Endothelial cell of umbilical vein (primary cell): ENCODE data around the gene ANKIB1. TPM values are rescaled to one million over a fixed set of nuclear protein-coding genes. Genes with fewer than 3 reads are reported as not detected.

ENCODE experiments used
- BruUV-seq: library from RNA; stranded (reverse); fragments of 400-500 nt; replicated peaks from 2 replicates; lab custom pipeline; 2021; lab: Mats Ljungman, UMichigan
- CTCF ChIA-PET: fragments of 300-600, 350-600 bp; sonication (Branson Sonifier 250); formaldehyde crosslinking; loops from one replicate; lab custom pipeline; 2021; ENCODE audit warnings: antibody characterized with exemption, inconsistent platforms; lab: Charles Lee
- POLR2A ChIA-PET: fragments of 300-600, 350-600 bp; sonication (Branson Sonifier 250); formaldehyde crosslinking; loops from one replicate; lab custom pipeline; 2021; ENCODE audit warnings: antibody characterized with exemption, inconsistent platforms; lab: Charles Lee
- DNase-seq: peaks from one replicate; pipeline ENCODE4 v3.0.0-alpha.2; 2011; ENCODE audit warnings: low read depth, low spot score
- FAIRE-seq: peaks from 2 replicates; lab custom pipeline; 2011; peaks lifted over from hg19 to GRCh38; lab: Jason Lieb, UNC
- H2AFZ ChIP-seq: 2 replicates; pipeline ENCODE4 v1.6.0; 2012; ENCODE audit warnings: low read depth, low read length, control low read depth, inconsistent platforms
- H3K27ac ChIP-seq: 2 replicates; pipeline ENCODE4 v1.5.1; 2011; ENCODE audit warnings: low read depth, mild to moderate bottlenecking, control low read depth, low read length, moderate library complexity; ENCODE audit not compliant: insufficient read depth
- H3K27me3 ChIP-seq, 2 experiments: 2 replicates each; pipeline versions ENCODE4 v1.6.0 to v1.6.1; 2011; ENCODE audit warnings: low read length in 2 of 2, mixed read lengths in 1 of 2; ENCODE audit not compliant: control insufficient read depth in 2 of 2, insufficient read depth in 2 of 2
- H3K36me3 ChIP-seq, 2 experiments: 2 replicates in 1 of 2; 3 replicates in 1 of 2; pipeline ENCODE4 v1.5.1; 2011; ENCODE audit warnings: low read length in 2 of 2, mild to moderate bottlenecking in 1 of 2, moderate library complexity in 1 of 2; ENCODE audit not compliant: control insufficient read depth in 2 of 2, insufficient read depth in 2 of 2; ENCODE audit errors: extremely low read depth in 1 of 2
- H3K4me1 ChIP-seq: 3 replicates; pipeline ENCODE4 v1.5.1; 2011; ENCODE audit warnings: mild to moderate bottlenecking, low read length; ENCODE audit not compliant: control insufficient read depth, insufficient read depth; ENCODE audit errors: extremely low read depth
- H3K4me2 ChIP-seq: 2 replicates; pipeline ENCODE4 v1.6.1; 2011; ENCODE audit warnings: low read length, control low read depth, mixed read lengths; ENCODE audit not compliant: insufficient read depth
- H3K4me3 ChIP-seq, 3 experiments: fragments of 200-600 bp in 1 of 3; sonication (generic), shearing (Covaris generic) in 1 of 3; replicated peaks in 1 of 3; 2 replicates each; pipeline ENCODE4 v1.5.1; 2011 to 2016; ENCODE audit warnings: control low read depth in 3 of 3, low read length in 3 of 3, mild to moderate bottlenecking in 2 of 3, inconsistent platforms in 1 of 3, low read depth in 1 of 3, moderate library complexity in 1 of 3; ENCODE audit not compliant: insufficient read depth in 1 of 3
- H3K79me2 ChIP-seq: 2 replicates; pipeline ENCODE4 v1.6.0; 2012; ENCODE audit warnings: low read length, inconsistent platforms; ENCODE audit not compliant: control insufficient read depth, insufficient read depth
- H3K9ac ChIP-seq: replicated peaks from 2 replicates; pipeline ENCODE3; 2011; ENCODE audit warnings: low read length, control low read depth; ENCODE audit not compliant: insufficient read depth; ENCODE audit errors: extremely low read depth
- H3K9me1 ChIP-seq: replicated peaks from 3 replicates; pipeline ENCODE4 v1.6.0; 2011; ENCODE audit warnings: mild to moderate bottlenecking, low read length; ENCODE audit not compliant: control insufficient read depth, insufficient read depth; ENCODE audit errors: extremely low read depth
- H3K9me3 ChIP-seq: replicated peaks from 2 replicates; pipeline ENCODE4 v1.5.1; 2012; ENCODE audit warnings: low read length, inconsistent platforms; ENCODE audit not compliant: control insufficient read depth, insufficient read depth
- H4K20me1 ChIP-seq: replicated peaks from 2 replicates; pipeline ENCODE3; 2011; ENCODE audit warnings: mild to moderate bottlenecking, low read length; ENCODE audit not compliant: control insufficient read depth, insufficient read depth; ENCODE audit errors: extremely low read depth
- EZH2 ChIP-seq: IDR thresholded peaks from 2 replicates; pipeline ENCODE4 v1.6.1; 2012; ENCODE audit warnings: borderline replicate concordance, low read depth, mild to moderate bottlenecking, moderate library complexity, low read length, inconsistent platforms; ENCODE audit not compliant: severe bottlenecking
- FOS ChIP-seq: IDR thresholded peaks from 2 replicates; pipeline ENCODE4 v1.6.1; 2011; ENCODE audit warnings: mild to moderate bottlenecking, low read length, moderate library complexity, borderline replicate concordance; ENCODE audit not compliant: insufficient read depth
- GATA2 ChIP-seq: IDR thresholded peaks from 2 replicates; pipeline ENCODE4 v1.7.0; 2011; ENCODE audit warnings: low read depth, mild to moderate bottlenecking, moderate library complexity, mixed read lengths, low read length; ENCODE audit not compliant: insufficient read length, insufficient read depth
- JUN ChIP-seq: IDR thresholded peaks from 2 replicates; pipeline ENCODE4 v1.6.1; 2011; ENCODE audit warnings: borderline replicate concordance, low read depth; ENCODE audit not compliant: insufficient read length, insufficient read depth
- MYC ChIP-seq: IDR thresholded peaks from one replicate; pipeline ENCODE4 v1.6.1; 2011; ENCODE audit warnings: mild to moderate bottlenecking, low read depth, low read length
- POLR2A ChIP-seq: IDR thresholded peaks from 2 replicates; pipeline ENCODE4 v1.6.1; 2012; ENCODE audit warnings: low read depth, mild to moderate bottlenecking, control low read depth, low read length
- POLR2AphosphoS5 ChIP-seq: IDR thresholded peaks from 2 replicates; pipeline ENCODE4 v1.6.1; 2012; ENCODE audit warnings: low read depth, mild to moderate bottlenecking, control low read depth, low read length, moderate library complexity; ENCODE audit not compliant: insufficient read depth
- dilution Hi-C: fragments of 300-500 bp; cut with MboI; formaldehyde crosslinking; loops from one replicate; pipeline ENCODE4 v1.15.0; 2019; ENCODE audit warnings: low sequenced_read_pairs; ENCODE audit not compliant: extremely low pct_ligation_motif_present
- intact Hi-C: fragments of 100-400 bp; cut with micrococcal nuclease; formaldehyde crosslinking; loops from one replicate; pipeline ENCODE4 v1.10.0; 2022
- polyA plus RNA-seq, 4 experiments: library from polyadenylated mRNA; depleted of rRNA in 3 of 4; stranded (reverse) in 3 of 4; unstranded in 1 of 4; fragments of >200 nt; gene quantifications; 2 replicates each; pipeline versions ENCODE4 v1.2.1 to v1.2.3, GENCODE V29; 2011 to 2012; ENCODE audit warnings: missing spikeins in 1 of 4
- total RNA-seq: library from RNA; stranded (reverse); gene quantifications from 2 replicates; pipeline ENCODE4 v1.2.3, GENCODE V29; 2021
- TF ChIP-seq, protein P1 (sequence below), 2 donors: IDR thresholded peaks; 1 replicate in 1 of 2; 2 replicates in 1 of 2; pipeline ENCODE4 v1.5.1; 2011; ENCODE audit warnings: low read length in 2 of 2, mild to moderate bottlenecking in 2 of 2, moderate library complexity in 2 of 2, control low read depth in 1 of 2, inconsistent platforms in 1 of 2, low read depth in 1 of 2; ENCODE audit not compliant: insufficient read depth in 1 of 2; ENCODE audit errors: extremely low read depth in 1 of 2
- TF ChIP-seq, protein P2 (sequence below): IDR thresholded peaks from 2 replicates; pipeline ENCODE4 v1.6.1; 2011; ENCODE audit not compliant: insufficient read depth, insufficient read length

ANKIB1 gene
- total and polyA plus RNA-seq, 2 donors (not counting 3 experiments of a cell fraction or from before 2014, with no cell fraction given) = 16.9 to 56.5 TPM

DNA sequence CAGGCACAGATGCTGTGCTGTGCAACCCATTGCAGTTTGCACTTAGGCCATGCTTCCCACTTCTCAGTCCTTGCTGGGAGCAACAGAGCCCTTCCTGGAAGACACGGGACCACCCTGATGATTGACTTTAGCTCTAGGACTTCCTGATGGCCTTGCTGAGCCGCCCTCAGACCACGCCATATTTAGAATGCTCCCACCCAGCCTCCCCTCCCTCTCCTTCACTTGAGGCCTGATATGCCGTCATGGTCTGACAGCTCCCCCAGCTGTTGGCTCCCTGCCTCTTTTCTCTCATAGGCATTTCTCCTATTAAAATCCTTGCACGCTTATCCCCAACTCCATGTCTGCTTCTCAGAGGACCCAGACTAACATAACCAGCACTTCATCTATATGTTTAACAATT lies 172.1 kb downstream of the ANKIB1 start:
- intact Hi-C loops = no loop called here
- ChIA-PET POLR2A (no interaction called here), CTCF (no interaction called here)
- DNase-seq (no peak), FAIRE-seq (no peak)
- no peaks in the 10 kb centered on the region for H3K36me3 ChIP-seq
- TF ChIP-seq FOS (no peak), POLR2A (no peak), GATA2 (no peak), JUN (no peak), EZH2 (no peak), POLR2AphosphoS5 (no peak), MYC (no peak)
- TF ChIP-seq, protein P1, sequence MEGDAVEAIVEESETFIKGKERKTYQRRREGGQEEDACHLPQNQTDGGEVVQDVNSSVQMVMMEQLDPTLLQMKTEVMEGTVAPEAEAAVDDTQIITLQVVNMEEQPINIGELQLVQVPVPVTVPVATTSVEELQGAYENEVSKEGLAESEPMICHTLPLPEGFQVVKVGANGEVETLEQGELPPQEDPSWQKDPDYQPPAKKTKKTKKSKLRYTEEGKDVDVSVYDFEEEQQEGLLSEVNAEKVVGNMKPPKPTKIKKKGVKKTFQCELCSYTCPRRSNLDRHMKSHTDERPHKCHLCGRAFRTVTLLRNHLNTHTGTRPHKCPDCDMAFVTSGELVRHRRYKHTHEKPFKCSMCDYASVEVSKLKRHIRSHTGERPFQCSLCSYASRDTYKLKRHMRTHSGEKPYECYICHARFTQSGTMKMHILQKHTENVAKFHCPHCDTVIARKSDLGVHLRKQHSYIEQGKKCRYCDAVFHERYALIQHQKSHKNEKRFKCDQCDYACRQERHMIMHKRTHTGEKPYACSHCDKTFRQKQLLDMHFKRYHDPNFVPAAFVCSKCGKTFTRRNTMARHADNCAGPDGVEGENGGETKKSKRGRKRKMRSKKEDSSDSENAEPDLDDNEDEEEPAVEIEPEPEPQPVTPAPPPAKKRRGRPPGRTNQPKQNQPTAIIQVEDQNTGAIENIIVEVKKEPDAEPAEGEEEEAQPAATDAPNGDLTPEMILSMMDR (IDR thresholded peaks at IDR 0.05; ENCODE audit: extremely low read depth in 1 of 2, insufficient read depth in 1 of 2, low read depth in 1 of 2, low read length in 2 of 2) = no peak
- TF ChIP-seq, protein P2, sequence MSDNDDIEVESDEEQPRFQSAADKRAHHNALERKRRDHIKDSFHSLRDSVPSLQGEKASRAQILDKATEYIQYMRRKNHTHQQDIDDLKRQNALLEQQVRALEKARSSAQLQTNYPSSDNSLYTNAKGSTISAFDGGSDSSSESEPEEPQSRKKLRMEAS = no peak
- dilution Hi-C loops = no loop called here
- no peaks in the 10 kb centered on the region for H4K20me1 ChIP-seq
- BruUV-seq = no TSS peak
- no peak overlapping the region for H3K4me2 ChIP-seq
- no peak overlapping the region for H3K9ac ChIP-seq
- H3K4me3 ChIP-seq = no peak overlapping the region
- H3K4me1 ChIP-seq = no peaks in the 10 kb centered on the region
- H3K79me2 ChIP-seq = no peaks in the 10 kb centered on the region
- no peak overlapping the region for H3K27ac ChIP-seq
- peaks cover 5 to 10% of the 10 kb centered on the region in 2 experiments for H3K27me3 ChIP-seq
- no peak overlapping the region for H2AFZ ChIP-seq
- no peaks in the 10 kb centered on the region for H3K9me1 ChIP-seq
- no peaks in the 10 kb centered on the region for H3K9me3 ChIP-seq
